GM12873 (cell line): ENCODE data around the gene PDF.
A peak's percentile ranks its signal among the peaks of the same experiment; 100 is the strongest.

Experiments
- CTCF ChIP-seq: IDR thresholded peaks from 2 replicates; pipeline ENCODE4 v1.5.1; 2012; ENCODE audit warnings: low read depth, mild to moderate bottlenecking, moderate library complexity, low read length, control low read depth; ENCODE audit not compliant: insufficient read depth; ENCODE audit errors: missing control alignments

The PDF gene

GRCh38 chr16:69286941-69287713 is 43.3 kb downstream of the PDF start:
- TF ChIP-seq CTCF: peak; percentile 41

DNA sequence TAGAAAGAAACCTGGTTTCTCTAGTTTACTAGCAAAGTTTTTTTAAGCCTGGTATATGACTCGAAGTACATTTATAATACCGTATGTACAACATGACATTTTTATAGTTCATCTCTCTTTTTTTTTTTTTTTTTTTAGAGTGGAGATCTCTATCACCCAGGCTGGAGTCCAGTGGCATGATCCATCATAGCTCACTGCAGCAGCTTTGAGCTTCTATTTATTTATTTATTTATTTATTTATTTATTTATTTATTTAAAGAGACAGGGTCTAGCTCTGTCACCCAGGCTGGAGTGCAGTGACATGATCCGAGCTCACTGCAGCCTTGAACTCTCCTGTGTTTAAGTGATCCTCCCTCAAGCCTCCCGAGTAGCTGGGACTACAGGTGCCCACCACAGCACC is 45.1 kb downstream of the PDF start:
- TF ChIP-seq CTCF: no peak

- TF ChIP-seq CTCF: no peak
Measured at GRCh38 chr16:69283851-69284250, 46.5 kb downstream of the PDF start.

- no peak for TF ChIP-seq CTCF
Measured at GRCh38 chr16:69277413-69277812, 53.0 kb downstream of the PDF start.
